ENCODE results near the gene JMY. TPM values are rescaled to one million over a fixed set of nuclear protein-coding genes. Genes with fewer than 3 reads are reported as not detected.
"Not testable (repeated sequence)": the region's sequence is repeated elsewhere in the genome, so short reads cannot be mapped to it uniquely, and the experiment has no call there.

The JMY gene
- total RNA-seq, 1 experiment from 2014 or later = 11.7 TPM

DNA sequence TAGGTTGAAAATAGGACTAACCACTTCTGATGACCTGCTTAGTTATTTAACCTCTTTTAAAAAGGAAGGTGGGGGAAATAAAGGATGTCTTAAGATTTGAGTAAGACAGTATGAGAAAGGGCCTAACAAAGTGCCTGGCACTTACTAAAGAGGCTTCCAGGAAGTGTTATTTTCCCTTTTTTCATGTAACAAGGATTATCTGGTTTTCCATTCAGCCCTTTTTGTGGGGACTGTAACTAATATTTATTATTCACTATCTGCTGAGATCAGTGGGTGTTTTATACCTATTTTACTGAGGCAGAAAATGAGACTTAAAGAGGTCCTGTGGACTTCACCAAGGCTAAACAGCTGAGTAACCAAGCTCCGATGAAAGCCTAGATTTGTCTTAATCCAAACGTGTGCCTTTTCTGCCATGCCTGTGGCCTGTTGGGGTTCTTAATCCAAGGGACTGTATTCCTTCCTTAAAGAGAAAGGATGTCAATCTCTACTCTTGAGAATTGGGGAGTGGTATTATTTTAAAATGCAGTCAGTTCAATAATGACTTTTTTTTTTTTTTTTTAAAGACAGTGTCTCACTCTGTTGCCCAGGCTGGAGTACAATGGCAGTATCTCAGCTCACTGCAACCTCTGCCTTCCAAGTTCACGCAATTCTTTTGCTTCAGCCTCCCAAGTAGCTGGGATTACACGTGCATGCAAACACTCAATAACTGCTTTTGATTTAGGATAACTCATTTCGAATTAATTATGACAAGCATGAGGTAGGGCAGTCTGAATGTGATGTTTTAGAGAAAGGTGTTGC, 6.5 kb downstream of the JMY start:
- Histone ChIP-seq H3K36me3 (ENCODE audit: low read depth) (no peaks in the 10 kb centered on the region), H2AFZ (no peak overlapping the region), H3K9me2 (ENCODE audit: insufficient read depth) (no peaks in the 10 kb centered on the region), H3F3A (ENCODE audit: insufficient read depth, low read depth) (no peaks in the 10 kb centered on the region), H3K79me2 (ENCODE audit: low read depth) (peaks cover 97% of the 10 kb centered on the region), H3K4me1 (replicated peaks; ENCODE audit: insufficient read depth) (peaks cover 17% of the 10 kb centered on the region), H3K4me2 (0 out of 2 replicates have a peak overlapping the region, but pooled peaks have one; percentile 59), H3K27me3 (ENCODE audit: insufficient read depth, low read depth) (no peaks in the 10 kb centered on the region), H4K20me1 (ENCODE audit: insufficient read depth) (peaks cover 64% of the 10 kb centered on the region), H3K9me3 (ENCODE audit: insufficient read depth, low read depth) (no peaks in the 10 kb centered on the region), H3K4me3 (no peak overlapping the region), H3K27ac (no peak overlapping the region)
- CTCF ChIA-PET = interaction anchor here (0.7 kb wide), 1 partner anchor 100 kb away, joined by 3 read pairs; no protein-coding TSS in a partner anchor
- no peak for TF ChIP-seq EZH2 (IDR thresholded peaks at IDR 0.05; ENCODE audit: low read depth)
- intact Hi-C loops (cut with micrococcal nuclease; ENCODE audit: unreplicated experiment) = loop anchor here (10.0 kb wide), 1 partner anchor 218 kb away; no protein-coding TSS in a partner anchor
- POLR2A ChIA-PET (ENCODE audit: unreplicated experiment) = no interaction called here
- BruUV-seq (replicated peaks) = no TSS peak
- DNase-seq = no peak

DNA sequence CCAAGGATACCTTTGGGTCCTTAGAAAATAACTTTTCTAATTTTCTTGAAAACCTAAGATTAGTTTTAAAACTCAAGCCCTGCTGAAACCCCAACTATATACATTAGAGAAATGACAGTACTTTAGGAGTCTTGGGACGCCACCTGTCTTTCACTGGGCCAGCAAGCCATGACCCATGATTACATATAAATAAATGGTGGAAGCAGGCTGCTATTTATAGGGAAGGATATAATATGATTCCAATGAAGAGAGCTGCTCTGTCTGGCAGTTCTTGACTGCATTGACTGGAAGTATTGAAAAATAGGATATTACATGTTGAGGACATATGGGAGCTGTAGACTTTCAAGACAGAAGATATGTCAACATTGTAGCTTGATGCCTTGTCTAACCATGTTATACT, 7.3 kb downstream of the JMY start:
- Histone ChIP-seq H4K20me1 (ENCODE audit: insufficient read depth) (peaks cover 57% of the 10 kb centered on the region), H3K4me2 (no peak overlapping the region), H3K27me3 (ENCODE audit: insufficient read depth, low read depth) (no peaks in the 10 kb centered on the region), H3K79me2 (ENCODE audit: low read depth) (peaks cover 92% of the 10 kb centered on the region), H3K9me2 (ENCODE audit: insufficient read depth) (no peaks in the 10 kb centered on the region), H3K4me3 (no peak overlapping the region), H2AFZ (no peak overlapping the region), H3K27ac (no peak overlapping the region), H3F3A (ENCODE audit: insufficient read depth, low read depth) (no peaks in the 10 kb centered on the region), H3K36me3 (ENCODE audit: low read depth) (no peaks in the 10 kb centered on the region), H3K4me1 (replicated peaks; ENCODE audit: insufficient read depth) (peaks cover 17% of the 10 kb centered on the region), H3K9me3 (ENCODE audit: insufficient read depth, low read depth) (no peaks in the 10 kb centered on the region)
- CTCF ChIA-PET = interaction anchor here (0.7 kb wide), 1 partner anchor 101 kb away, joined by 3 read pairs; no protein-coding TSS in a partner anchor
- no TSS peak for BruUV-seq (replicated peaks)
- no peak for DNase-seq
- TF ChIP-seq EZH2 (IDR thresholded peaks at IDR 0.05; ENCODE audit: low read depth) = no peak
- TF ChIP-seq, protein P1, sequence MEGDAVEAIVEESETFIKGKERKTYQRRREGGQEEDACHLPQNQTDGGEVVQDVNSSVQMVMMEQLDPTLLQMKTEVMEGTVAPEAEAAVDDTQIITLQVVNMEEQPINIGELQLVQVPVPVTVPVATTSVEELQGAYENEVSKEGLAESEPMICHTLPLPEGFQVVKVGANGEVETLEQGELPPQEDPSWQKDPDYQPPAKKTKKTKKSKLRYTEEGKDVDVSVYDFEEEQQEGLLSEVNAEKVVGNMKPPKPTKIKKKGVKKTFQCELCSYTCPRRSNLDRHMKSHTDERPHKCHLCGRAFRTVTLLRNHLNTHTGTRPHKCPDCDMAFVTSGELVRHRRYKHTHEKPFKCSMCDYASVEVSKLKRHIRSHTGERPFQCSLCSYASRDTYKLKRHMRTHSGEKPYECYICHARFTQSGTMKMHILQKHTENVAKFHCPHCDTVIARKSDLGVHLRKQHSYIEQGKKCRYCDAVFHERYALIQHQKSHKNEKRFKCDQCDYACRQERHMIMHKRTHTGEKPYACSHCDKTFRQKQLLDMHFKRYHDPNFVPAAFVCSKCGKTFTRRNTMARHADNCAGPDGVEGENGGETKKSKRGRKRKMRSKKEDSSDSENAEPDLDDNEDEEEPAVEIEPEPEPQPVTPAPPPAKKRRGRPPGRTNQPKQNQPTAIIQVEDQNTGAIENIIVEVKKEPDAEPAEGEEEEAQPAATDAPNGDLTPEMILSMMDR (conservative IDR thresholded peaks at IDR 0.05) = no peak
- intact Hi-C loops (cut with micrococcal nuclease; ENCODE audit: unreplicated experiment) = loop anchor here (10.0 kb wide), 1 partner anchor 218 kb away; no protein-coding TSS in a partner anchor
- POLR2A ChIA-PET (ENCODE audit: unreplicated experiment) = no interaction called here

DNA sequence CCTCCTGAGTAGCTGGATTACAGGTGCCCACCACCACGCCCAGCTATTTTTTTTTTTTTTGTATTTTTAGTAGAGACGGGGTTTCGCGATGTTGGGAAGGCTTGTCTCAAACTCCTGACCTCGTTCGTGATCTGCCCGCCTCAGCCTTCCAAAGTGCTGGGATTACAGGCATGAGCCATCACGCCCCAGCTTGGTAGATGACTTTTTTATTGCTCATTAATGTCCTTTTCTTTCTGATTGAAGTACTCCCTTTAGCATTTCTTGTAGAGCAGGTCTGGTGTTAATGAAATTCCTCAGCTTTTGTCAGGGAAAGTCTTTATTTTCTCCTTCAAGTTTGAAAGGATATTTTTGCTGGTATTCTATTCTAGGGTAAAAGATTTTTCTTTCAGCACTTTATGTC, 18.1 kb downstream of the JMY start:
- intact Hi-C loops (cut with micrococcal nuclease; ENCODE audit: unreplicated experiment); H3K27me3 ChIP-seq (ENCODE audit: insufficient read depth, low read depth); H3K4me3 ChIP-seq; H3F3A ChIP-seq (ENCODE audit: insufficient read depth, low read depth); POLR2A ChIA-PET (ENCODE audit: unreplicated experiment); H3K27ac ChIP-seq; H2AFZ ChIP-seq; H3K9me3 ChIP-seq (ENCODE audit: insufficient read depth, low read depth); CTCF ChIA-PET; H3K9me2 ChIP-seq (ENCODE audit: insufficient read depth); DNase-seq; H3K4me2 ChIP-seq; BruUV-seq (replicated peaks); H3K4me1 ChIP-seq (replicated peaks; ENCODE audit: insufficient read depth); H3K36me3 ChIP-seq (ENCODE audit: low read depth): not testable (repeated sequence)
- peaks cover 27% of the 10 kb centered on the region for H3K79me2 ChIP-seq (ENCODE audit: low read depth)
- H4K20me1 ChIP-seq (ENCODE audit: insufficient read depth) = peaks cover 19% of the 10 kb centered on the region; the same call in 1 of the 2 replicates

DNA sequence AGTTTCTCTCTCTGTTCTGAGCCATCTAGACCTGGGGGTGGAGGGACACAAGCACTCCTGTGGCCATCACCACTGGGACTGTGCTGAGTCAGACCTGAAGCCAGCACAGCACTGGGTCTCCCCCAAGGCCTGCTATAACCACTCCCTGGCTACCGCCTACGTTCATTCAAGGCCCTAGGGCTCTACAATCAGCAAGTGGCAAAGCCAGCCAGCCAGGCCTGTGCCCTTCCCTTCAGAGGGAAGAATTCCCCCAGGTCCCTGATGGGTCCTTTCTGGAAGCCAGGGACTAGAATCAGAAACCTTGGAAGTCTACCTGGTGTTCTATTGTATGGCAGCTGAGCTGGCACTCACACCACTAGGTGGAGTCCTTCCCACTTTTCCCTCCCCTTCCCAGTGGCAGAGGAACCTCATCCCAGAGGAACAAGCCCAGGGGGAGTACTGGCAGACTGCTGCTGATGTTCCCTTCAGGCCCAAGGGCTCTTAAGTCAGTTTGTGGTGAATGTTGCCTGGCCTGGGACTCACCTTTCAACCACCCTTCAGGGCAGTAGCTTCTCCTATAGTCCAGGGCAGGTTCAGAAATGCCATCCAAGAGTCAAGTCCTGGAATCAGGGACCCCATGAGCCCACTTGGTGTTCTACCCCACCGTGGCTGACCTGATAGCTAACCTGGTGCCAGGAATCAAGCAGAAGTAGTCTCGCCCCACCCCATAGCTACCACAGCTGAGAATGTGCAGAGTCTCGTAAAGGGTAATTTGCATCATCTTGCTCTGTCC, 20.0 kb downstream of the JMY start:
- no peak overlapping the region for H3K4me2 ChIP-seq

More for the DNA sequence above, 20.0 kb downstream of the JMY start:
- no peaks in the 10 kb centered on the region for H3K36me3 ChIP-seq (ENCODE audit: low read depth)
- H3K27ac ChIP-seq = no peak overlapping the region
- H3K9me3 ChIP-seq (ENCODE audit: insufficient read depth, low read depth) = no peaks in the 10 kb centered on the region
- peaks cover 19% of the 10 kb centered on the region for H3K79me2 ChIP-seq (ENCODE audit: low read depth)
- 0 out of 2 replicates have a peak, but pooled peaks cover 2% of the 10 kb centered on the region for H3F3A ChIP-seq (ENCODE audit: insufficient read depth, low read depth)
- no peaks in the 10 kb centered on the region for H3K27me3 ChIP-seq (ENCODE audit: insufficient read depth, low read depth)
- ChIA-PET CTCF (interaction anchor here (0.6 kb wide), 1 partner anchor 119 kb away, joined by 4 read pairs; no protein-coding TSS in a partner anchor), POLR2A (ENCODE audit: unreplicated experiment) (no interaction called here)
- no TSS peak for BruUV-seq (replicated peaks)
- TF ChIP-seq, protein P1 (conservative IDR thresholded peaks at IDR 0.05) = peak; percentile 62
- no peak for TF ChIP-seq EZH2 (IDR thresholded peaks at IDR 0.05; ENCODE audit: low read depth)
- H2AFZ ChIP-seq = no peak overlapping the region
- H3K4me1 ChIP-seq (replicated peaks; ENCODE audit: insufficient read depth) = 0 out of 2 replicates have a peak, but pooled peaks cover 7% of the 10 kb centered on the region
- DNase-seq = peak in 1 of 2 experiments; percentile 7
- no peak overlapping the region for H3K4me3 ChIP-seq
- H4K20me1 ChIP-seq (ENCODE audit: insufficient read depth) = peaks cover 14% of the 10 kb centered on the region; the same call in 1 of the 2 replicates
- intact Hi-C loops (cut with micrococcal nuclease; ENCODE audit: unreplicated experiment) = no loop called here
- H3K9me2 ChIP-seq (ENCODE audit: insufficient read depth) = no peaks in the 10 kb centered on the region

All from PC-9 (cell line).